GM21529 (cell line): ENCODE data around the gene CORO7.
"Not testable (repeated sequence)": the region's sequence is repeated elsewhere in the genome, so short reads cannot be mapped to it uniquely, and the experiment has no call there.

ENCODE experiments used
- ATAC-seq: cut with Tn5 transposase; IDR thresholded peaks from one replicate; pipeline ENCODE4 v1.9.1; 2021; ENCODE audit not compliant: unreplicated experiment

The CORO7 gene

DNA sequence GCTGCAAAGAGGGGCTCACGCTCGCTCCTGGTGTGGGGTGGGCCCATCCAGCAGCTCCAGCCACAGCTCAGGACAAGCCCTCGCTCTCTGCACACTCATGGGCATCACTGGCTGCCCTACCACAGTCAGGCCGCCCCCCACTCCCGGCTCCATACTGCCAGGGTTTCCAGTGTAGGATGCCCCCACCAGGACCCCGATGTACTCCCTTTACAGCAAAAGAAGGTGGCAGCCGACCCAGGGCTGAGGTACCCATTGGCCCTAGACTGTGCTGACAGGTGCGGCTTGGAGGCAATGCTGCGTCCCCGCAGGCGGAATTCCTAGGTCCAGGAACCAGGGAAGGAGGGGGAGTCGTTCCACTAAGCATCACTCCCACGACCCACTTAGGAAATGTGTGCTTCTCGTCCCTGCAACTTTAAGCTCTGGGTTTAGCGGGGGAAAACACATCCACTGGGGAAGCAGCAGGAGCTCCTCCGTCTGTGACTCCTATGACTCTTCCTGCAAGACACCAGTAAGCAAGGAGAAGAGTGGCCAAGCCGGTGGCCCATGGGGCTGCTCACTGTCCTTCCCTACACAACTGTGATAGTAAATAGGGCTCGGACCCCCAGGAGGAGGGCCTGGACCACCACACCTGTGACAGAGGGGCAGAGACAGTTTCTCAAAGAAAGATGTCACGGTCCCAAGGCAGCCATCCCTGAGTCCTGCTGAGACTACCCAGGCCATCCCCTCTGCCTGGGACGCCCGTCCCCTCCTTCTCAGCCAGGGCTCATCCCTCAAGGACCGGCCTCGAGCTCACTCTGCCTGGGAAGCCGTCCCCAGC lies 13.1 kb downstream of the CORO7 start:
- ATAC-seq: no peak

DNA sequence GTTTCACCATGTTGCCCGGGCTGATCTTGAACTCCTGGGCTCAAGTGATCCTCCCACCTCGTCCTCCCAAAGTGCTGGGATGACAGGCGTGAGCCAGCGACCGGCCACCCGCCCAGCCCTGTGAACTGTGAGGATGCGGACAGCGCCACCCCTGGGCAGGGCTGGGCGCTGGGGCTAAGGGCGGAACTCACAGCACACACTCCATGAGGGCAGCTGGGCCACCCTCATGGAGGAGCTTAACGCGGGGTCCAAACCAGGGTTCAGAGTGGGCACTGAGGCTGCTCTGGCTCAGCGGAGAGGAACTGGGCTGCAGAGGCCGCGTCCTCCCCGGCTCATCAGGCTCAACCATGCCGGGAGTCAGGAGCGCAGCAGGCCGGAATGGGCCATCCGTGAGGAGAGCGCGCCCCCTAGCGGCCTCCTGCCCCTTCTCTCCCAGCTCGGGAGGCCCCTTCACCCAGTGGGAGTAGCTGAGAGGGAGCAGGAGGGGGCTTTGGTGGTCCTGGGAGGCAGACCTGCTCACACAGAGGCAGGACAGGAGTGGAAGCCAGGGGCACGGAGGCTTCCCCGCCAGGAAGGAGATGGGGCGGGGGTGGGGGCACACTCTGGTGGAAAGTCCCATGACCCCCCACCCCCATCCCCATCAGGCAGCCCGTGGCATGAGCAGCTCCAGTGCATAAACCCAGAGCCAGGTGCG lies 13.8 kb downstream of the CORO7 start:
- no peak for ATAC-seq

DNA sequence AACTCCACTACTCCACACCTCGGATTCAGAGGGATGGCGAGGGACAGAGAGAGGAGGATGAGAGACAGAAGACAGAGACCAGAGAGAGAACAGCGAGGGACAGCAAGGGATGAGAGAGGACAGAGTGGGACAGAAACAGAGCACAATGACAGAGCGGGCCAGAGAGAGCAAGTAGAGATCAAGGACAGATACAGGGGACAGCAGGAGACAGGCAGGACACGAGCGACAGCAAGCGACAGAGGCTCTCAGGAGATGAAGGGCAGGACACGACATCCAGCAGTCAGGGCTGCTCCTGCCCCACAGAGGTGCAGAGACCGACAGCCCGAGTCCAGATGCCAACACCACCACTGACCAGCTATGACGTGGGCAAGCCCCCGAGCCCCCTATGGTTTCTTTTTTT lies 14.9 kb downstream of the CORO7 start:
- no peak for ATAC-seq

DNA sequence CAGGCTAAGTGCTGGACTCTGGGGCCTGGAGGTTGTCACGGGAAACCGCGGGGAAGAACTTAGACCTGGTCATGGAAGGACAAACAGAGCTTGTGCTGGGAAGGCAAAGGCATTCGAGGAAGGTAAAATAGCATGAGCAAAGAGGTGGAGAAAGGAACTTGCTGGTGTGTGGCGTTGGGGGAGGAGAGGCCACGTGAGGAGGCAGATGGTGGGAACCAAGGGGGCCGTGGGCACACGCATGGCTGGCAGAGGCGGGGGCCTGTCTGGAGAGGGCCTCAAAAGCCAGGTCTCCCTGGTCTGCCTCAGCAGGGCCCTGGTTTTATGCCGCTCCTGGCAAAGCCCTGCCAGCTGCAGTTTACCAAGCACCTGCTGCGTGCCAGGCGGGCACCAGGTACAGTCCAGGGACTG lies 15.3 kb downstream of the CORO7 start:
- no peak for ATAC-seq

DNA sequence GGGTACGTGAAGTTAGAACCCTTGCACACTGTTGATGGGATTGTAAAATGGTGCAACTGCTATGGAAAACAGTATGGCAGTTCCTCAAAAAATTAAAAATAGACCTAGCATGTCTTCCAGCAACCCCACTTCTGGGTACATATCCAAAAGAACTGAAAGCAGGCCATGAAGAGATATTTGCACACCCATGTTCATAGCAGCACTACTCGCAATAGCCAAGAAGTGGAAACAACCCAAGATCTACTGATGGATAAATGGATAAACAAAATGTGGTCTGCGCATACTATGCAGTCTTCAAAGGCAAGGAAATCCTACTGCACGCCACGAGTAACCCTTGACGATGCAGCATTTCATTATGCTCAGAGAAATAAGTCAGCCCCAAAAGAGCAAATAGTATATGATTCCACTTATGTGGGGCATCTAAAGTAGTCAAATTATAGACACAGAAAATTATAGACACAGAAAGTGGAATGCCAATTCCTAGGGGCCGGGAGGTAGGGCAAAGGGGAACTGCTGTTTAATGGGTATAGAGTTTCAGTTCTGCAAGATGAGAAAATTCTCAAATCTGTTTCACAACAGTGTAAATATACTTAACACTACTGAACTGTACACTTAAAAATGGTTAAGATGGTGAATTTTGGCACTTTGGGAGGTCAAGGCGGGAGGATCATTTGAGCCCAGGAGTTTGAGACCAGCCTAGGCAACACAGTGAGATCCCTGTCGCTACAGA lies 17.2 kb downstream of the CORO7 start:
- no peak for ATAC-seq

DNA sequence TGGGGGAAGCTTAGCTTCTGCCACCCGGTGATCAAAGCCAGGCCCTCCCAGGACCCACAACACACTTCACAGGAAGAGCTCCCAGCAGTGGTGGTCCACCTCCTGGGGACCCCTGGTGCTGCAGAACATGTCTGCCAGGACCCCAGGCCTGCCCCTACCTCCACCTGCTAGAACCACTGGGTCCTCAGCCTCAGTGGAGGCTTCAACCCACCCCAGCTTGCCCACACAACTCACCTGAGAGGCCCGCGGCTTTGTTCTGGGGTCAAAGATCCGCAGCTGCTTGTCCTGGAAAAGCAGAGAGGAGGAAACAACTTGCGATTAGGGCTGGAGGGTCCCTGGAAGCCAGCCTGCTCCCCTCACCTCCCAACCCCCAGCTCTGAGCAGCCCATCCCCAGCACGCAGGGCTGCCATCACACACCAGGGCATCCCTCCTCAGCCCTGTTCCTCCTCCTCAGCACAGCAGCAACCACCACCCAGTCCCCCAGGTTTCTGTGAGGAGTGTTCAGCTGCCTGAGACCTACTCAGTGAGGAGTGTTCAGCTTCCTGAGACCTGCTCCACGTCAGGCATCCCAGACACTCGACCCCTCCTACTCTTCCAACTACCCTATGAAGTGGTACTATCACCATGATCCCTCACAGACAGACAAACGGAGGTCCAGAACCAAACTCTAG lies 21.2 kb downstream of the CORO7 start:
- no peak for ATAC-seq

DNA sequence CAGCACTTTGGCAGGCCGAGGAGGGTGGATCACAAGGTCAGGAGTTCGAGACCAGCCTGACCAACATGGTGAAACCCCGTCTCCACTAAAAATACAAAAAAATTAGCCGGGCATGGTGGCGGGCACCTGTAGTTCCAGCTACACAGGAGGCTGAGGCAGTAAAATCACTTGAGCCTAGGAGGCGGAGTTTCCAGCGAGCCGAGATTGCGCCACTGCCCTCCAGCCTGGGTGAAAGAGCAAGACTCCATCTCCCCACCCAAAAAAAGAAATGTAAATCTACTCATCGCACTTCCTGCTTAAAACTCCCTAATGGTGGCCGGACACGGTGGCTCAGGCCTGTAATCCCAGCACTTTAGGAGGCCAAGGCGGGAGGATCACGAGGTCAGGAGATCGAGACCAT lies 22.5 kb downstream of the CORO7 start:
- not testable (repeated sequence) for ATAC-seq

DNA sequence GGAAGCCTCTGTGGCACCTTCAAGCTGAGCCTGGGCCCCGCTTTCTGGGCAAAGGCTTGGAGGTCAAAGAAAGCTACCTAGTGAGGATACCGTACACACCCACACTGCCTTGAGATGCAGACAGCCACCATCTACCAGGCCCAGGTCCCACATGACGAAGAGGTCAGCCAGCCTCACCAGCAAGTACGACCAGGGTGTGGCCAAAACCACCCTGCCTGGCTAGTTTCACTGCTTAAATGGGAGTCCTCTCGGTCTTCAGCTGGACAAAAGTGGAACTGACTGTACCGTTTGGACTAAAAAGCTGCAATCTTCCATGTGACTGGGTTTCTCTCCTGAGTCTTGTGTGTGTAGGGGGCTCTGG lies 23.2 kb downstream of the CORO7 start:
- ATAC-seq: no peak

DNA sequence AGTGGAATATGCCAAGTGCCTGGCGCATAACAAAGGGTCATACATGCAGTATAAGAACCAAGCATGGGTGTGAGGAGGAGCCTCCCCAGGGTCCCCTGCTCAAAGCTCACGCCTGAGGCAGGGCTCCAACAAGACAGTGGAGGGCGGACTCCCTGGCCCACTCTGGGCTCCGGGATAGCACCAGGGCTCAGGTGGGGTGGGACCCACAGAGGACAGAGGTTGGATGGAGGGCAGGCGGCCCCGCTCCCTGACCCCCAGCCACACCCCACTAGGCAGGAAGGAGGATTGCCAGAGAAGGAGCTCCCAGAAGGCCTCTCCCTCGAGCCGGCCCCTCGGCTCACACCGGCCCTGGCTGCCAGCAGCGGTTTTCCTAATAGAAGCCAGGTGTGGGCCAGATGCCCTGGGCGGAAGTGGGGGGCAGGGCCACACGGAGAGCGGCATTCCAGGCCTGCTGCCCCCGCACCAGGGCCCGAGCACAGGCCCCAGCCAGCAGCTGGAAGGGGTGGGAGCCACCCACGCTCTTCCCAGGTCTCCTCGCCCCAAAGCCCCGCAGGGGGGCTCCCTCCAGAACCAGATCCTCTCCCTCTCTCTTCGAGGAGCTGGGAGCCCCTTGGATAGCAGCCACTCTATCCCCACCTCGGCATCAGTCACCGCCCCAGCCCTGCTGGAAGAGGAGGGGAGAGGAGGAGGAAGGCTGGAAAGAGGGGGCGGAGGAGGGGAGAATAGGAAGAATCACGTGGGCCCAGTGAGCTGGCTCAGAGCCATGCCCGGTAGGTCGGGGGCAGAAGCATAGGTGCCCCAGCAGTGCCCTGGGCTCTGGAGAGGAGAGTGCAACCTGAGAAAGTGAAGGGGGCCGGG lies 23.8 kb downstream of the CORO7 start:
- ATAC-seq: no peak

DNA sequence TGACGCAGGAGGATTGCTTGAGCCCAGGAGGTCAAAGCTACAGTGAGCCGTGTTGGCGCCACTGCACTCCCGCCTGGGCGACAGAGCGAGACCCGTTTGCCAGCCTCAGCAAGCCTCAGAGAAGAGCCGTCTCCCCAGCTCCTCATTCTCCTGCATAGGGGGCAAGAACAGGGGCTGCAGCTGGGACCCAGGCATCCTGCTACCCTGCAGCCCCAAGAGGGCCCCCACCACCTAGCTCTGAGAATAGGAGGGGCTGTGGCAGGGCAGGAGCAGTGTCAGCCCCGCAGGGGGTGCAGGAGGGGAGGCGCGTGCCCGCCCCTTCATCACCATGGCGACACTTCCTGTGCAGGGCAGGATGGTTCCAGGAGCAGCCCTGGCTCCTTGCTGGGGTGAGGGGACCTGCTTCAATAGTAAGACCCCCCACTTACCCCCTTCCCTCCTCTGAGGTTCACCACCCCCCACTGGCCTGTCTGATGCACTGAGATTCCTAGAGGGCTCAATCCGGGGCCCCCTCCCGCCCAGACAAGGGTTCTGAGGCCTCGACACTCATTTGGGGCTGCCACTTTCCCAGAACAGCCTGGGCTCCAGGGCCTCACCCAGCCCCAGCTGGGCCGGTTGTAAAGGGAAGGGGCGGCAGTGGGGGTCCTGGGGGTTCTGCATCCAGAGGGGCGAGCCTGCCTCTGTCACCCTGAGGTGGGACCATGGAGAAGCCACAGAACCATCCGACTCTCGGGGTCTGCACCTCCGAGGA lies 24.6 kb downstream of the CORO7 start:
- no peak for ATAC-seq

DNA sequence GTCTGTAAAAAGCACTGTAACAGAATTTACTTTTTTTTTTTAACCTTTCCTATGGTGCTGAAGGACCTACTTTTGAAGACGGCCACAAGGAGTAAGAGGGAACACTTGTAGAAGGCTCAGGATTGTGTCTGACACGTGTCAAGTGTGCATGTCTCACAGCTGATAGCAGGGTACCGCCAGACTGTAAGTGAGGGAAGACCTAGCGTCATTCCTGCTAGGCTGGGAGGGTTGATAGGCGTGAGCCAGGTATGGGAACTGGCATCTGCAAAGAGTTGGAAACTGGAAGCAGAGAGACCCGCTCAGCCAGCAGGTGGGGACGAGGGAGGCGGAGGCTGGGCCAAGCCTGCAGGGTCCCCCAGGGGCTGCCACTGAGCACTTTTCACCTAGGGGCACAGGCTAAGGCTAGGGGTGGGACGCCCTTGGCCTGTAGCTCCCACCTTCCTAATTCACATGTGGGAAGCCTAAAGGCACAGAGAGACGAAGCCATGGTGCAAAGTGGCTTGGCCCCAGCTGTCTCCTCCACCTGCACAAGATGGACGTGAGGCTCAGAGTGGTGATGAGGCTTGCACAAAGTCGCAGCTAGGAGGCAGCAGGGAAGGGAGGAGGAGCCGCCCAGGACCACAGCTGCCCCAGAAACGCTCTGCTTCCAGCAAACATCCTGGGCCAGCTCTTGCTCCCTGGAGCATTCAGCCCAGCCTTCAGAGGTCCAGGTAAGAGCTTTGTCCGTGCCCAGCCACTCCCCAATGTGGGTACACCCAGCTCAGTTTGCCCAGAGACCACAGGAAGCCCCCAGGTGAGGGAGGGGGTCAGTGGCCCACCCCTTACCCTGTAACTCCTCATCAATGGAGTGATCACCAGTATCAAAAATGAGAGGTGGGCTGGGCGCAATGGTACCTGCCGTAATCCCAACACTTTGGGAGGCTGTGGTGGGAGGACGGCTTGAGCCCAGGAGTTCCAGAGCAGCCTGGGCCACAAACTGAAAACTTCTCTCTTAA lies 25.8 kb downstream of the CORO7 start:
- no peak for ATAC-seq

DNA sequence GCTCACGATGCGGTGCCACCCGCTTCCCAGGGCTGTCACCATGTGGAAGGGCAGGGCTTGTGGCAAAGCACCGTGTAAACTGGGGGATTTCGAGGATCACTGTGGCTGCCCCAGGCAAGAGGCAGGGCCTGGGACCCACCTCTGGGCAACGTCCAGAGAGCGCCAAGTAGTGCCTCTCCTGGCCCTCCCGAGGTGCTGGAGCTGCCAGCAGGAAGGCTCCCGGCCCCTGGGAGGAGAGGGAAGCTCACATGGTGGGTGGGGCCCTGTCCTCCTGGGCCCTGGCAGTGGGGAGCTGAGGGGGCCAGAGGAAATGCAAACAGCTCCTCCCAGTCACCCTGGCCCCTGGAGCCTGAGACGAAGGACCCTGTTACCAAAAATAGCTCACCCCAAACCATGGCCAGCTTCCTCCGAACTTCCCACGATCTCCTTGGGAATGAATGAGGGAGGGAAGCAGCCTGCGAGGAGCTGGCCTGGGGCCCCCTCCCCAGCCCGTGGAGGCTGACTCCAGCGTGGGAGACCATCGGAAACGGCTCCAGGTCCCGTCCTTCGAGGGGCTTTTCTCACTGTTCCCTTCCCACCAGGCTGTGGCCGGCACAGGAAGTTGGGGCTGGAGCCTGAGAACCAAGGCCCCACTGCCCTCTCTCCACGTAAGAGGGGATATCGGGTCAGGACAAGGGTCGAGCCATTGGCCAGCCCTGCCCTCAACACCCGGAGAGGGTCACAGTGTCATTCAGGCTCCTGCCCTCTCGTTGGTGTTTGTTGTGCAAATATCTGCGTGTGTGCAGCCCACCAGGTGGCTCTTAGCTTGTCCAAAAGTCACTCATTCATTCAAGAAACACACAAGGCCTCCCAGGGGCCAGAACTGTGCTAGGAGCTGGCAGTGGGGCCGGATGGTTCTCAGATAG lies 27.1 kb downstream of the CORO7 start:
- no peak for ATAC-seq

DNA sequence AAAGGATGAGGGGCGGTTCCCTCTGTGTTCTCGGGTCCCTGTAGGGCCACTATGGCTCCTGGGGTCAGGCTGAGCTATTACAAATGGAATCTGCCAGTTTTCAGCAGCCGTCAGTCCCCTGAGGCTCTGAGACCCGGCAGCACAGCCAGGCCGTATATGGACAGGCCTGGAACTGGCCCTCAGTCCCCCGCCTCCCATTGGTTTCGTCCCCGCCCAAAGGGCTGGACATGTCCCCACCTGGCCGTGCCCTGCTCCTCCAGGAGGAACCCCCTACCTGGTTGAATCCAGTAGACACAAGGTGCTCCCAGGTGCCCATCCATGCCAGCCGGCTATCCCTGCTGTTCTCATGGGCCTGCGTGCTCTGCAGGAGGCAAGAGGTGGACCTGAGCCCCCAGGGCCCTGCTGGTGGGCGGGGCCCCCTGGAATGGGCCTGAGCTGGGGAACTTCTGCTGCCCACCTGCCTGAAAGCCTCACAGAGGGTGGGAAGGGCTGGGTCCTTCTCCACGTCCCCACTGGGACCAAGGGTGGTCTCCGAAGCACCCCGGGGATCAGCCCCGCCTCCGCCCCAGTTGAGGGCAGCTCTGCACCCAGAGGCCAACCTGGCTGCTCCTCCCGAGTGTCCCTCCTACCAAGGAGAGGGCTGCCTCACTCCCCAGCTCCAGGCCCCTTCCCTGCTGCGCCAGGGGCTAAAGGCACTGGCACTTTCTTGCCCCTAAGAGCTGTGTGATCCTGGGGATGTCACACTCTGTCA lies 27.9 kb downstream of the CORO7 start:
- ATAC-seq: no peak

DNA sequence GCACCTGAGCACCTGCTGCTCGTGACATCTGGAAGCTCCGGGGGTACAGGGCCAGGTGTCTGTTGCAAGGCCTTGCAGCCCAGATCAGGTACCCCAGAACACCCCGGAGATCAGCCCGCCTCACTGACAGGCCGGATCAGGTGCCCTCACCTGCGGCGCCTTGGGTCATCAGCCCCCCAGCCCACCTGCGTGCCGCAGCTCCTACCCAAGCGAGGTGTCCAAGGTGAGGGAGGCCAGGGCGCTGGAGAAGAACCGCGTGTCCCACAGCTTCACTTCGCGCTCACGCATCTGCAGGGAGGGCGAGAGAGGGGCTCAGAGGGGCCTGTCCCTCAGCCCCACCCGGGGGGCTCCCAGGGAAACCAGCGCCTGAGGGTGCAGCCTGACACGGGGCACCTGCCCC lies 28.6 kb downstream of the CORO7 start:
- no peak for ATAC-seq

DNA sequence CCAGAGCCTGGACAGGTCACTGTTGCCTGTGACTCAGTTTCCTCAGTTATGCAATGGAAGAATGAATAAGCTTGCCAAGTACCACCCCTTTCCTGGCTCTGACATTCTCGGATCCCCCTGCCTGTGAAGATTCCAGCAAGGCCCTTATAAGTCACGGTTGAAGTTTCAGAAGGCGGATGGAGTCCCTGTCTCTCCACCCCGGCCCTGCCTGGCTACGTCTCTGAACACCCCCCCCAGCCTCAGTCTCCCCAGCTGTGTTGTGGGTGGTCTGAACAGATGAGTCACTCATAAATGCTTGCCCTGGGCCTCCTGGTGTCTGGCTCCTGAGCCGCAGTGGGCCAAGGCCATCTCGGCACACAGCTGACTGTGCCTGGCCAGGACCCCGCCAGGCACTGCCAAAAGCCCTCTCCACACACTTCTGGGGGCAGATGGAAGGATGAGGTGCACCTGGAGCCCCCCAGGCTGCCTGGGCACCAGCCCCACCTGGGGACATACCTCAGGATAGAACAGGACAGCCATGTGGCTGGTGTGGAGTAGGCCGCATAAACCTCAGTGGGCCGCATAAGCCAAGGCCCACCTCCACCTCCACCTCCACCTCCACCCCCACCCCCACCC lies 29.3 kb downstream of the CORO7 start:
- ATAC-seq: no peak

DNA sequence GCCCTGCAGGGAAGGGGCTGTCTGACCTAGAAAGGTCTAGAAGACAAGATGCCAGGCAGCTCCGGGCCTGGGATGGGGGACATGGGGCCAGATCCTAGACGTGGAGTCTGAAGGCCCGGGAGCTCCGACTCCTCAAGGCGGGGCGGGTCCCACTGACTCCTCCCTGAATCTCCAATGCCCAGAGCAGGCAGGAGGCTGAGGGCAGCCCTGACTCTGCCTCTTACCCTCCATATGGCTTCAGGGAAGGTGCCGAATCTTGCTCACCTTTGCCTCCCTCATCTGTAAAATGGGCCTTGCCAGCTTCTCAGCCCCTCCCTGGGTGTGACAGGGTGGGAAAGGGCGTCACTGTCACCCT lies 30.0 kb downstream of the CORO7 start:
- no peak for ATAC-seq
